LNCaP clone FGC (cell line): ENCODE results near the gene GALNT9.

ENCODE experiments used
- DNase-seq: peaks from one replicate; pipeline ENCODE4 v3.0.0-alpha.2; 2011; ENCODE audit warnings: low read depth
- H3K4me3 ChIP-seq: 2 replicates; pipeline ENCODE4 v1.5.1; 2011; ENCODE audit warnings: mild to moderate bottlenecking, low read depth, low read length, control low read depth
- TF ChIP-seq, protein P1 (sequence below): IDR thresholded peaks from 2 replicates; pipeline ENCODE4 v1.5.1; 2012; ENCODE audit warnings: mild to moderate bottlenecking; ENCODE audit not compliant: control insufficient read depth, insufficient read depth; ENCODE audit errors: extremely low read depth

Gene GALNT9

DNA sequence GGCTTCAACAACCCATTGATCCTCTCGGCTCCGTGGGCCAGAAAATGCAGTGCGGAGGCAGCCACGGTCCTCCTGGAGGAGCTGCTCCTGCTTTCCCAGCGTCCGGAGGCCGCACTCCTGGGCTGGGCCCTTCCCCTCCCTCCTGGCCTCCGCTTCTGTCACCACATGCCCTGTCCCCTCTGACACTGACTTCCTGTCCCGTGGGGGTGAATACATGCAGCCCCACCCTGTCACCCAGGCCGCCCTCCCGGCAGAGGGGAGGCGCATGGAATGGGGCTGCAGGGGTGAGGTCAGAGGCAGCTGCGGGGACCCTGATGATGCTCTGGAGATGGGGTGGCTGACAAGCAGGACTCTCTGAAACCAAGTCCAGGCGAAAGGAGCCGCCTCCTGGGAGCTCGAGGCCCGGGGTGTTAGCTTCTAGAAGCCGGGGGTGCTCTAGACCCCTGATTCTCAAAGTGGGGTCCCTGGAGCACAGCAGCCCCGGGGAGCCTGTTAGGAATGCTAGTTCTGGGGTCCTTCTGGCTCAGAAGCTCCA lies 152.9 kb downstream of the GALNT9 start:
- DNase-seq: no peak
- TF ChIP-seq, protein P1, sequence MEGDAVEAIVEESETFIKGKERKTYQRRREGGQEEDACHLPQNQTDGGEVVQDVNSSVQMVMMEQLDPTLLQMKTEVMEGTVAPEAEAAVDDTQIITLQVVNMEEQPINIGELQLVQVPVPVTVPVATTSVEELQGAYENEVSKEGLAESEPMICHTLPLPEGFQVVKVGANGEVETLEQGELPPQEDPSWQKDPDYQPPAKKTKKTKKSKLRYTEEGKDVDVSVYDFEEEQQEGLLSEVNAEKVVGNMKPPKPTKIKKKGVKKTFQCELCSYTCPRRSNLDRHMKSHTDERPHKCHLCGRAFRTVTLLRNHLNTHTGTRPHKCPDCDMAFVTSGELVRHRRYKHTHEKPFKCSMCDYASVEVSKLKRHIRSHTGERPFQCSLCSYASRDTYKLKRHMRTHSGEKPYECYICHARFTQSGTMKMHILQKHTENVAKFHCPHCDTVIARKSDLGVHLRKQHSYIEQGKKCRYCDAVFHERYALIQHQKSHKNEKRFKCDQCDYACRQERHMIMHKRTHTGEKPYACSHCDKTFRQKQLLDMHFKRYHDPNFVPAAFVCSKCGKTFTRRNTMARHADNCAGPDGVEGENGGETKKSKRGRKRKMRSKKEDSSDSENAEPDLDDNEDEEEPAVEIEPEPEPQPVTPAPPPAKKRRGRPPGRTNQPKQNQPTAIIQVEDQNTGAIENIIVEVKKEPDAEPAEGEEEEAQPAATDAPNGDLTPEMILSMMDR: no peak
- no peak overlapping the region for H3K4me3 ChIP-seq

DNA sequence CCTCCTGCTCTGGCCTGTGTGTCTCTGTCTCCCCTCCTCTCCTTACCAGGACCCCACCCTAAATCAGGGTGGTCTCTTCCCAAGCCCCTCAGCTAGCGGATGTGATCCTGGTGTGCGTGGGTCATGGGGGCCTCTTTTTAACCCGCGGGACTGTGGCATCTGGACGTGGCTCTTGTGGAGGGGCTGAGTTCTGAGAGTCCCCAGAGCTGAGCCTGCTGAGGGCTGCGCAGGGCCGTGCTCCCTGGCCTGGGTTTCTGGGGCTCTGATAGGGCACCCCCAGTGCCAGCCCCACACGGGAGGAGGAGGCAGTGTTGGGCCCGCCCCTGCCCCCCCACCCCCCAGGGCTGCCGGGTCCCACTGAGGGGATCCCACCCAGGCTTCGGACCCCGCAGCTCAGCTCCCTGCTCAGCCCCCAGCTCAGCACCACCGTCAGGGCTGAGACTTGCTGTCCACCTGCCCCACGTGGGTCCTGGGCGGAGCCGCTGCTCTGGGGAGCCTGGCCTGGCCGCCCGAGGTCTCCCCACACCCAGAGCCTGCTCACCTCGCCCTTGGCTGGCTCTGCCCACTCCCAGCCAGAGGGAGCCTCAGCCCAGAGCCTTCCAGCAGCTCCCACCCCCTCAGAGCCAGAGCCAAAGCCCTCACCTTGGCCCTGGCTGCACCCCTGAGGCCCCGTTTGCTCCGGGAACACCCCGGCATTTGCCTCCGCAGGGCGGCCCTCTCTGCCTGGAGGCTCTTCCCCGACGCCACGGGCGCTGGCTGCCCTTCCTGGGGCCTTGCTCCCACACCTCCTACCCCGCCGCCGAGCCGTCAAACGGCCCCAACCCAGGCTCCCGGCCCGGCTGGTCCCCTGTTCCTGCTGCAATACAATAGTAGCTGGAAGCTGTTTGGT lies 153.6 kb downstream of the GALNT9 start:
- no peak overlapping the region for H3K4me3 ChIP-seq
- no peak for DNase-seq
- TF ChIP-seq, protein P1: no peak

DNA sequence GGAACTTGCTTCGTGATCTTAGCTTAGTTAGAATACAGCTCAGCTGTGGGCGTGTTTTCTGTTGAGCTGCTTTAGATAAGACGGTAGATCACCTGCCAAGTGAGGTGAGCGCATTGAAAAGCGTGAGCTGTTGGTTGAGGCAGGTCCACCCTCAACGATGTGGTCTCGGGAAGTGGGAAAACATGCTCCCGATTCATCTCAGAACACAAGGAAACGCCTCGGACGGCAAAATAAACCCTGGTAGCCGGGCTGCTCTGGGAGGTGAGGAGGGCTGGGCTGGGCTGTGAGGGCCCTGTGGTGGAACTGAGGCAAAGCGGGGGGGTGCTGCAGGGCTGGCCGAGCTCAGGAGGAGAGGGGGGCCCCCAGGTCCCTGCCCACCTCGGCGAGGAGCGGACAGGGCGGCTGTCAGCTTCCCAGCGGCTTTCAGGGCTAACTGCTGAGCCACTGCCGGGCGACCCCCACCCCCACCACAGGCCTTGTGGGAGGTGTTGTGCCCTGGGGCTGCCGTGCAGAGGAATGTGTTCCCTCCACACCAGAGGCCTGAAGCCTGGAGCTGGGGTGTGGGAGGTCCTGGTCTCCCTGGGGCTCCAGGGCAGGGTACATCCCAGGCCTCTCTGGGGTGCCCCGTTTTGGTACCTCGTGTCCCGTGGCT lies 154.4 kb downstream of the GALNT9 start:
- H3K4me3 ChIP-seq: no peak overlapping the region
- DNase-seq: no peak
- TF ChIP-seq, protein P1: no peak

DNA sequence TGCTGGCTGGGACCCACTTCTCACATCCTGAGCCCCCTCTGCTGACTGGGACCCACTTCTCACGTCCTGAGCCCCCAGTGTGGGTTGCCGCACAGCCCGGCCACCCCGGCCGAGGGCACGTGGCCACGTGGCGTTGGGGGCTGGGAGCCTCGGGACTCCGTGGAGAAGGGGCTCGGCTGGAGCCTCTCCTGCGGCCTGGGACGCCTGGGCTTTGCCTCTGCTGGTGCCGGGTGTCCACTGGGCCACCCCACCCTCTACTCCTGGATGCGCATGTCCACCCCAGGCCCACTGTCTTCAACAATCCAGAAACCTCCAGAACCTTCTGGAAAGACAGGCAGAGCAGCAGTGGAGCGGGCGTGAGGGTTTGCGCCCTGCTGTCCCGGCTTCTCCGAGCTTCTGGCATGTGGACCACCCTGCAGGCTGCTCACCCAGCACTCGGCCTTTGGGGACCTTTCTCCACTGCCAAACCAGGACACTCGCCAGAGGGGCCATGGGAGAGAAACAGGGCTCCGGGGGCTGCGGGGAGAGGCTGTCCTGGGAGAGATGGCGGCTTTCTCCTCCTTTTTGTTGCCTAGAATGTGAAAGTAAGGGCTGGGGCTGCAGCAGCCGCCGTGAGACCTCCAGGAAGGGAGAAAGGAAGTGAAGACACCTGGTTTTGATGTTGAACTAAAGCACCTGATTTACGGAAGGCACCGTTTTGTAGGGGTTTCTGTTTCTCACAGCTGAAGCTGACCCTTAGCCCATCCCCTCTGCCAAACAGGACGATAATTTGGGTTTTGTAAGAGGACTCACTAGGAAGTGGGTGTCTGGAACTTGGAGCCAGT lies 155.2 kb downstream of the GALNT9 start:
- TF ChIP-seq, protein P1: no peak
- no peak for DNase-seq
- no peak overlapping the region for H3K4me3 ChIP-seq

DNA sequence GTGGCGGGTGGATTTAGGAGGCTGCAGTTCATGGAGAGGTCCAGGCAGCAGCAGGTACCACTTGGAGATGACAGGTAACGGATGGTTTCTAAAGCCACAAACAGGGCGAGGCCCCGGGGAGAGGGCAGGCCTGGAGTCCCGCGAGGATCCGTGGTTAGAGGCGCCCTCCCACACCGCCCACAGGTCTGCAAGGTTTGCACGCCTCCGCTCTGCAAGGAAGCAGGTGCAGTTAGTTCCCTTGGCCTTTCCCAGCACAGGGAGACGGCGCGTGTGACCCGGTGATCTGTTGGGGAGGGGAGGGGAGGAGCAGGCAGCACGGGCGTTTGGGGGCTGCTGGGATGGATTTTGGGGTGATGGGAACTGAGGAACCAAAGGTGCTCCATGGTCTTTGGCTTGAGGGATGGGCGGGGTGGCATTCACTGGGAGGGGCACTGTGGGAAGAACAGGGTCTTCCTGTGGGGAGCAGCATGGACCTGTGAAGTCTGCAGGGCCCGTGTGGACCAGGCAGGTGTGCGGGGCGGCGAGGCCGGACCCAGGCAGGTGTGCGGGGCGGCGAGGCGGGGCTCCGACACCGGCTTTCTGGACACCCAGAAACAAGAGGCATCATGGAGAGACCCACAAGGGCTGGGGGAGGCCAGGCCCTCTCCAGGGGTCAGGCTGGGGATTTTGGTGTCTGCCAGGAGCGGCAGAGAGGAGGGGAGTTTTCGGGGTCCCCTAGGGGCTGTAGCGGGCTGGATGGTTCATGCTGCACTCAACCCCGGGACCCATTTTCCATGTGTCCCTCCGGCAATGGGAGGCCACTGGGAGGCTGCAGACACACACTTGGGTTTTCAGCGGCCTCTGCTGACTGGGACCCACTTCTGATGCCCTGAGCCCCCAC lies 156.0 kb downstream of the GALNT9 start:
- DNase-seq: no peak
- no peak overlapping the region for H3K4me3 ChIP-seq
- TF ChIP-seq, protein P1: no peak

DNA sequence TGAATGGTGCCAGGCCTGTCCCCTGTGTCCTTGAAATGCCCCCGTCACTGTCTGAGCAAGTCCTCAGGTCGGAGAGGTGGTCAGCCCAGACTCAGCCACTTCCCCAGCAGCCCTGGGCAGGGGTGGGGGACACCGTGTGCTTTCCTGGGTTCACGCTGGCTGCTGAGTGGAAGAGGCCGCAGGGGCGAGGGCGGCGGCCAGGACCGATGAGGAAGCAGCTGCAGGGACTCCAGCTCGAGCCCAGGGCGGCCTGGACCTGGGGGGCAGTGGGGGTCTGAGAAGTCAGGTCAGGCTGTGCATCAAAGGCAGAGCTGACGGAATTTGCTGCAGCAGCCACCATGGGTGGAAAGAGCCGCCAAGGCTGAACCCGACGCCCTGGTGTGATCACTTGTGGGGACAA lies 156.8 kb downstream of the GALNT9 start:
- TF ChIP-seq, protein P1: no peak
- DNase-seq: no peak

More for the DNA sequence above, 156.8 kb downstream of the GALNT9 start:
- H3K4me3 ChIP-seq: no peak overlapping the region
